ENCODE measurements around the gene NDUFS4.

NDUFS4 gene

GRCh38 chr5:53631251-53631650 is 70.8 kb downstream of the NDUFS4 start:
- no peak for TF ChIP-seq REST (IDR thresholded peaks at IDR 0.05; ENCODE audit: insufficient read depth in 1 of 2, low read depth in 2 of 2, low read length in 2 of 2)
- no peak for TF ChIP-seq SIN3A (IDR thresholded peaks at IDR 0.05; ENCODE audit: borderline replicate concordance, insufficient read depth, low read length)
- TF ChIP-seq FOXP2 (optimal IDR thresholded peaks at IDR 0.05; ENCODE audit: borderline replicate concordance, extremely low read depth, extremely low read length, insufficient read depth): no peak
- TF ChIP-seq POLR2AphosphoS5 (IDR thresholded peaks at IDR 0.05; ENCODE audit: low read depth, low read length): no peak
- no peak for TF ChIP-seq TAF1 (IDR thresholded peaks at IDR 0.05; ENCODE audit: borderline replicate concordance, insufficient read depth, low read length)

GRCh38 chr5:53642061-53642460 is 81.6 kb downstream of the NDUFS4 start:
- no peak for TF ChIP-seq SIN3A (IDR thresholded peaks at IDR 0.05; ENCODE audit: borderline replicate concordance, insufficient read depth, low read length)
- TF ChIP-seq POLR2AphosphoS5 (IDR thresholded peaks at IDR 0.05; ENCODE audit: low read depth, low read length): no peak
- no peak for TF ChIP-seq TAF1 (IDR thresholded peaks at IDR 0.05; ENCODE audit: borderline replicate concordance, insufficient read depth, low read length)
- no peak for TF ChIP-seq REST (IDR thresholded peaks at IDR 0.05; ENCODE audit: insufficient read depth in 1 of 2, low read depth in 2 of 2, low read length in 2 of 2)
- no peak for TF ChIP-seq FOXP2 (optimal IDR thresholded peaks at IDR 0.05; ENCODE audit: borderline replicate concordance, extremely low read depth, extremely low read length, insufficient read depth)

GRCh38 chr5:53643445-53643844 is 83.0 kb downstream of the NDUFS4 start:
- TF ChIP-seq FOXP2 (optimal IDR thresholded peaks at IDR 0.05; ENCODE audit: borderline replicate concordance, extremely low read depth, extremely low read length, insufficient read depth) (no peak), POLR2AphosphoS5 (IDR thresholded peaks at IDR 0.05; ENCODE audit: low read depth, low read length) (no peak), SIN3A (IDR thresholded peaks at IDR 0.05; ENCODE audit: borderline replicate concordance, insufficient read depth, low read length) (no peak), TAF1 (IDR thresholded peaks at IDR 0.05; ENCODE audit: borderline replicate concordance, insufficient read depth, low read length) (no peak), REST (IDR thresholded peaks at IDR 0.05; ENCODE audit: insufficient read depth in 1 of 2, low read depth in 2 of 2, low read length in 2 of 2) (no peak)

GRCh38 chr5:53645078-53645477 is 84.6 kb downstream of the NDUFS4 start:
- TF ChIP-seq SIN3A (IDR thresholded peaks at IDR 0.05; ENCODE audit: borderline replicate concordance, insufficient read depth, low read length): no peak
- no peak for TF ChIP-seq TAF1 (IDR thresholded peaks at IDR 0.05; ENCODE audit: borderline replicate concordance, insufficient read depth, low read length)
- TF ChIP-seq REST (IDR thresholded peaks at IDR 0.05; ENCODE audit: insufficient read depth in 1 of 2, low read depth in 2 of 2, low read length in 2 of 2): no peak
- no peak for TF ChIP-seq FOXP2 (optimal IDR thresholded peaks at IDR 0.05; ENCODE audit: borderline replicate concordance, extremely low read depth, extremely low read length, insufficient read depth)
- TF ChIP-seq POLR2AphosphoS5 (IDR thresholded peaks at IDR 0.05; ENCODE audit: low read depth, low read length): no peak

- TF ChIP-seq FOXP2 (optimal IDR thresholded peaks at IDR 0.05; ENCODE audit: borderline replicate concordance, extremely low read depth, extremely low read length, insufficient read depth): no peak
- TF ChIP-seq POLR2AphosphoS5 (IDR thresholded peaks at IDR 0.05; ENCODE audit: low read depth, low read length): no peak
- no peak for TF ChIP-seq SIN3A (IDR thresholded peaks at IDR 0.05; ENCODE audit: borderline replicate concordance, insufficient read depth, low read length)
- no peak for TF ChIP-seq TAF1 (IDR thresholded peaks at IDR 0.05; ENCODE audit: borderline replicate concordance, insufficient read depth, low read length)
- no peak for TF ChIP-seq REST (IDR thresholded peaks at IDR 0.05; ENCODE audit: insufficient read depth in 1 of 2, low read depth in 2 of 2, low read length in 2 of 2)
These were observed 88.9 kb downstream of the NDUFS4 start for GRCh38 chr5:53649352-53649751.
